ENCODE measurements around the gene ERN2. TPM values are rescaled to one million over a fixed set of nuclear protein-coding genes. Genes with fewer than 3 reads are reported as not detected.

Gene ERN2
- total and polyA plus RNA-seq, 2 of the 4 experiments (the other 2 are of a cell fraction): 0.39 to 0.54 TPM

DNA sequence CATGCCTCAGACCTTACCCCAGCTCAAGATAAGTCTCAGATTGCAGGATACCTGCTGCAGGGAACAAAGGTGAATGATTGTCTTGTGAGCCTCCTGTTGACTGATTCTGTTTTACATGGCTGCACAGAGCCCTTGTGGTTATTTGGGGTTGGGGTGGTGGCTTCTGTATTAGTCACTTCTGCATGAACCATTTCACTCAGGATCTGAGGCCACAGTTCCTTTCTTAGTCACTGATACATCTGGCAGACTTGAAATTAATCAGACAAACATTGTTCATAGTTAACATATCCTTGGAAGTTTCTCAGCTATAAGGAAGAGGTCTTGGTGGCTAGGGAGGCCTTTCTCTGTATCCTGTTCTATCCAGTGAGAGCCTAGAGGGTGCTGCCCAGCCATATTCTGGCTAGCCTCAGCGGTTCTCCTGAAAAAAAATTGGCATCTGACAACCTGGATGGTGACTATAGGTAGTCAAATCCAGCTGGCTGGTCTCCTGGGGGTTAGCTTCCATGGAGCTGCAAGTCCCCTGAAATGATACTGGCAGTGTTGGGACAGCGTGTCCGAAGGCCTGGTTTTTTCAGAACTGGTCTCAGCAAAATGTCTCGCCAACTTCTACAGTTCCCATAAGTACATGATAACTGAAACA, 42.8 kb downstream of the ERN2 start:
- peak overlapping the region; percentile 89; the same call in 1 of the 2 replicates for H3K27ac ChIP-seq (ENCODE audit: insufficient read depth, low read length)
- in situ Hi-C loops (cut with MboI; ENCODE audit: low sequenced_read_pairs) (no loop called here), dilution Hi-C loops (cut with HindIII; ENCODE audit: low sequenced_read_pairs, unreplicated experiment) (no loop called here), intact Hi-C loops (cut with micrococcal nuclease) (no loop called here)
- H2AK9ac ChIP-seq (replicated peaks; ENCODE audit: low read depth, low read length, poor library complexity): peak overlapping the region; percentile 84
- no peaks in the 10 kb centered on the region for H3K9me3 ChIP-seq (ENCODE audit: control insufficient read depth, insufficient read depth, low read length)
- TF ChIP-seq CEBPB (IDR thresholded peaks at IDR 0.05; ENCODE audit: low read depth, low read length): 0 out of 2 replicates have a peak, but pooled peaks have one; percentile 7
- peak; percentile 77 for TF ChIP-seq FOS (IDR thresholded peaks at IDR 0.05; ENCODE audit: low read depth, low read length)
- no peak for TF ChIP-seq RAD21 (IDR thresholded peaks at IDR 0.05; ENCODE audit: low read length)
- peaks cover 32% of the 10 kb centered on the region for H3K4me1 ChIP-seq (ENCODE audit: control insufficient read depth, insufficient read depth, low read length)
- H2BK120ac ChIP-seq (ENCODE audit: low read depth, low read length): peak overlapping the region; percentile 69
- H3K56ac ChIP-seq (ENCODE audit: extremely low read depth, insufficient read depth, low read length): no peak overlapping the region
- peak overlapping the region; percentile 74 for H3K14ac ChIP-seq (replicated peaks; ENCODE audit: low read depth, low read length)
- H3K4ac ChIP-seq (ENCODE audit: low read depth, low read length): peak overlapping the region; percentile 84
- H3K36me3 ChIP-seq (ENCODE audit: control insufficient read depth, insufficient read depth, low read length): peaks cover 31% of the 10 kb centered on the region
- H3K9ac ChIP-seq (ENCODE audit: low read depth, low read length): no peak overlapping the region; the same call in 1 of the 2 replicates
- peak overlapping the region; percentile 57 for H2AFZ ChIP-seq (replicated peaks; ENCODE audit: low read length, poor library complexity)
- peak overlapping the region; percentile 58; the same call in 1 of the 3 replicates for H2BK15ac ChIP-seq (ENCODE audit: low read depth, low read length)
- H3K23ac ChIP-seq (ENCODE audit: low read depth, low read length): peak overlapping the region; percentile 41; the same call in 1 of the 2 replicates
- H4K91ac ChIP-seq (ENCODE audit: insufficient read depth, low read depth, low read length): peak overlapping the region; percentile 52; the same call in 1 of the 2 replicates
- H2BK20ac ChIP-seq (ENCODE audit: low read depth, low read length): peak overlapping the region; percentile 11
- H4K20me1 ChIP-seq (ENCODE audit: insufficient read depth, low read length): peaks cover 17% of the 10 kb centered on the region; the same call in 1 of the 2 replicates
- CTCF ChIA-PET: interaction anchor here (0.6 to 1.8 kb wide), 2 partner anchors 23 to 57 kb away, joined by 4 read pairs; no protein-coding TSS in a partner anchor
- DNase-seq (peak; percentile 95), ATAC-seq (ENCODE audit: low read depth) (peak; percentile 72)
- peak overlapping the region; percentile 44; the same call in 1 of the 2 replicates for H3K4me2 ChIP-seq (ENCODE audit: low read depth, low read length)
- peak overlapping the region; percentile 43 for H4K5ac ChIP-seq (ENCODE audit: low read depth, low read length)
- H3K4me3 ChIP-seq (ENCODE audit: insufficient read depth, low read depth, low read length): no peak overlapping the region
- H2BK5ac ChIP-seq (ENCODE audit: low read depth, low read length, poor library complexity, severe bottlenecking): peak overlapping the region; percentile 69
- H3K27me3 ChIP-seq (ENCODE audit: control insufficient read depth, insufficient read depth, low read length): no peaks in the 10 kb centered on the region
- peak overlapping the region in 1 of 2 experiments; percentile 48; a peak in 2 of 4 replicates for H4K8ac ChIP-seq (ENCODE audit: low read depth in 2 of 2, low read length in 2 of 2)
- H3K9me1 ChIP-seq (ENCODE audit: insufficient read depth, low read length): peaks cover 31% of the 10 kb centered on the region
- H3K79me1 ChIP-seq (ENCODE audit: low read depth in 1 of 2, low read length in 2 of 2): peaks cover 24 to 53% of the 10 kb centered on the region in 2 experiments
- peak overlapping the region; percentile 86 for H2AK5ac ChIP-seq (ENCODE audit: low read depth, low read length)
- peak overlapping the region; percentile 40 for H3K18ac ChIP-seq (ENCODE audit: low read depth, low read length)
- no TSS peak for BruUV-seq (replicated peaks)
- POLR2A ChIA-PET (ENCODE audit: unreplicated experiment): no interaction called here
- 80% methylated on average over 3 of the region's 4 CpGs; no CpG with 5 or more reads in 1 of the 2 experiments for WGBS, 2 experiments (ENCODE audit: extremely low coverage in 2 of 2, insufficient read length in 1 of 2)
